Osteoblast (primary cell): ENCODE data around the gene COL2A1. TPM values are rescaled to one million over a fixed set of nuclear protein-coding genes. Genes with fewer than 3 reads are reported as not detected.

ENCODE experiments used
- DNase-seq: peaks from one replicate; pipeline ENCODE4 v3.0.0; 2011; ENCODE audit warnings: low spot score, mixed read lengths; ENCODE audit not compliant: insufficient read length; ENCODE audit errors: missing footprints
- H2AFZ ChIP-seq: 2 replicates; pipeline ENCODE4 v1.6.0; 2011; ENCODE audit warnings: mild to moderate bottlenecking, low read length
- H3K27ac ChIP-seq: 2 replicates; pipeline ENCODE4 v1.5.1; 2011; ENCODE audit warnings: mild to moderate bottlenecking, low read depth, low read length, moderate library complexity
- H3K27me3 ChIP-seq: 2 replicates; pipeline ENCODE4 v1.6.0; 2012; ENCODE audit warnings: mild to moderate bottlenecking, control low read depth, inconsistent platforms, low read length, moderate library complexity; ENCODE audit not compliant: insufficient read depth
- H3K36me3 ChIP-seq: 2 replicates; pipeline ENCODE4 v1.5.1; 2011; ENCODE audit warnings: mild to moderate bottlenecking, low read length, control low read depth, moderate library complexity; ENCODE audit not compliant: insufficient read depth
- H3K4me1 ChIP-seq: 2 replicates; pipeline ENCODE4 v1.5.1; 2011; ENCODE audit warnings: mild to moderate bottlenecking, low read length, control low read depth, moderate library complexity; ENCODE audit not compliant: insufficient read depth
- H3K4me2 ChIP-seq: 2 replicates; pipeline ENCODE4 v1.6.0; 2011; ENCODE audit warnings: mild to moderate bottlenecking, low read length; ENCODE audit not compliant: insufficient read depth
- H3K4me3 ChIP-seq: fragments of 200-600 bp; sonication (generic); 3 replicates; pipeline ENCODE4 v1.5.1; 2012; ENCODE audit warnings: mild to moderate bottlenecking, low read length, inconsistent platforms; ENCODE audit not compliant: insufficient read depth
- H3K79me2 ChIP-seq: 2 replicates; pipeline ENCODE4 v1.6.0; 2012; ENCODE audit warnings: mild to moderate bottlenecking, low read length, control low read depth, inconsistent platforms; ENCODE audit not compliant: insufficient read depth
- H3K9me3 ChIP-seq: 2 replicates; pipeline ENCODE4 v1.5.1; 2011; ENCODE audit warnings: low read depth, low read length, control low read depth
- H4K20me1 ChIP-seq: 2 replicates; pipeline ENCODE4 v1.6.0; 2012; ENCODE audit warnings: mild to moderate bottlenecking, low read length, control low read depth; ENCODE audit not compliant: insufficient read depth
- CTCF ChIP-seq: IDR thresholded peaks from 2 replicates; pipeline ENCODE4 v1.5.1; 2011; ENCODE audit warnings: mild to moderate bottlenecking, low read depth, low read length, moderate library complexity; ENCODE audit errors: extremely low read depth
- total RNA-seq: library from RNA; depleted of rRNA; stranded (reverse); fragments of >200 nt; gene quantifications from 2 replicates; pipeline ENCODE4 v1.2.3, GENCODE V29; 2012

COL2A1 gene
- total RNA-seq, 1 donor = under 0.01 TPM

GRCh38 chr12:47983541-47984115 is 20.6 kb downstream of the COL2A1 start:
- no peak overlapping the region for H3K27ac ChIP-seq
- no peak for TF ChIP-seq CTCF
- no peaks in the 10 kb centered on the region for H3K4me1 ChIP-seq
- DNase-seq = peak; percentile 83
- no peak overlapping the region for H3K4me2 ChIP-seq
- no peak overlapping the region for H3K4me3 ChIP-seq
- peaks cover 6% of the 10 kb centered on the region for H3K27me3 ChIP-seq
- H3K9me3 ChIP-seq = no peaks in the 10 kb centered on the region
- no peak overlapping the region for H2AFZ ChIP-seq
- H3K36me3 ChIP-seq = no peaks in the 10 kb centered on the region
- H3K79me2 ChIP-seq = no peaks in the 10 kb centered on the region
- H4K20me1 ChIP-seq = no peaks in the 10 kb centered on the region

GRCh38 chr12:47982770-47983169 is 21.5 kb downstream of the COL2A1 start:
- DNase-seq = peak; percentile 34
- no peak overlapping the region for H3K27ac ChIP-seq
- peaks cover 6% of the 10 kb centered on the region for H3K27me3 ChIP-seq
- H3K4me1 ChIP-seq = no peaks in the 10 kb centered on the region
- no peaks in the 10 kb centered on the region for H3K9me3 ChIP-seq
- H3K4me3 ChIP-seq = no peak overlapping the region
- no peaks in the 10 kb centered on the region for H4K20me1 ChIP-seq
- H2AFZ ChIP-seq = no peak overlapping the region
- H3K36me3 ChIP-seq = no peaks in the 10 kb centered on the region
- no peaks in the 10 kb centered on the region for H3K79me2 ChIP-seq
- TF ChIP-seq CTCF = no peak
- H3K4me2 ChIP-seq = no peak overlapping the region

GRCh38 chr12:47982311-47982710 is 22.0 kb downstream of the COL2A1 start:
- no peak overlapping the region for H3K4me3 ChIP-seq
- peaks cover 6% of the 10 kb centered on the region for H3K27me3 ChIP-seq
- H3K4me2 ChIP-seq = no peak overlapping the region
- H4K20me1 ChIP-seq = no peaks in the 10 kb centered on the region
- no peak overlapping the region for H3K27ac ChIP-seq
- no peak overlapping the region for H2AFZ ChIP-seq
- H3K9me3 ChIP-seq = no peaks in the 10 kb centered on the region
- no peaks in the 10 kb centered on the region for H3K79me2 ChIP-seq
- H3K4me1 ChIP-seq = no peaks in the 10 kb centered on the region
- DNase-seq = peak; percentile 72
- no peaks in the 10 kb centered on the region for H3K36me3 ChIP-seq
- no peak for TF ChIP-seq CTCF

- H3K79me2 ChIP-seq = no peaks in the 10 kb centered on the region
- H3K4me3 ChIP-seq = no peak overlapping the region
- no peak overlapping the region for H2AFZ ChIP-seq
- no peaks in the 10 kb centered on the region for H3K9me3 ChIP-seq
- DNase-seq = peak; percentile 85
- H4K20me1 ChIP-seq = no peaks in the 10 kb centered on the region
- H3K4me1 ChIP-seq = no peaks in the 10 kb centered on the region
- TF ChIP-seq CTCF = no peak
- H3K4me2 ChIP-seq = no peak overlapping the region
- peaks cover 6% of the 10 kb centered on the region for H3K27me3 ChIP-seq
- H3K36me3 ChIP-seq = no peaks in the 10 kb centered on the region
- no peak overlapping the region for H3K27ac ChIP-seq
Observed at GRCh38 chr12:47981496-47982260, 22.6 kb downstream of the COL2A1 start.
